Esophagus squamous epithelium (tissue), 4 donors: Measurements from ENCODE around the gene RPS24.

Experiments
- CTCF ChIP-seq, 6 experiments: fragments of 450-650 bp in 4 of 6; fragments of 200-600 bp in 2 of 6; sonication (generic) in 2 of 6; IDR thresholded peaks; one replicate each; pipeline ENCODE4 v1.5.1; 2016 to 2019; ENCODE audit warnings: antibody characterized with exemption in 6 of 6, mild to moderate bottlenecking in 4 of 6, moderate library complexity in 4 of 6
- POLR2A ChIP-seq, 4 donors: fragments of 450-650 bp; IDR thresholded peaks; one replicate each; pipeline ENCODE4 v1.6.1; 2017; ENCODE audit warnings: antibody characterized with exemption in 4 of 4, mild to moderate bottlenecking in 4 of 4, moderate library complexity in 3 of 4

- no peak for TF ChIP-seq CTCF (IDR thresholded peaks at IDR 0.05)
- no peak for TF ChIP-seq POLR2A (IDR thresholded peaks at IDR 0.05)
These were observed 33.2 kb downstream of the RPS24 start for GRCh38 chr10:78066728-78067430.
